ENCODE measurements around the gene YPEL3. TPM values are rescaled to one million over a fixed set of nuclear protein-coding genes. Genes with fewer than 3 reads are reported as not detected.

YPEL3 gene
- total RNA-seq, 1 donor from 2014 or later, result 75.8 TPM

DNA sequence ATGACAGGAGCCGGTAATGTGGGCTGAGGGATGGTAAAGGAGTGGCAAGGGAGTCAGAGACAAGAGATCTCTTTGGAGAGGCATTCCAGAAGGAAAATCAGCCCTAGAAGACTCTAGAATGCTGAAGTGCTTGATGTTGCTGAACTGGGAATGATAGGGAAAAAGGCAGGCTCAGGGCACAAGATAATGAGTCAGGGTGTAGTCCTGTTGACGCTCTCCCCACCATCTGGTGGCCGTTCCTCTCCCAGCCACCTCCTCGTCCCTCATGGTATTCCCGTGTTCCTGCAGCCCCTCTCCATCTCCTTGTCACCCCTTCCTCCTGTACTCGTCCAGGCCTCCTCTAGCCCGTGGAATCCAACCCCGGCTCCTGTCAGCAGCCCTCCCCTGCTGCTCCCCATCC lies 41.6 kb downstream of the YPEL3 start:
- Mint-ChIP-seq H3K4me3 (peak overlapping the region; percentile 53), H3K36me3 (ENCODE audit: low read depth) (no peaks in the 10 kb centered on the region), H3K27me3 (no peaks in the 10 kb centered on the region), H3K4me1 (peaks cover 9% of the 10 kb centered on the region), H3K9me3 (no peaks in the 10 kb centered on the region), H3K27ac (peak overlapping the region; percentile 53)
- intact Hi-C loops (cut with micrococcal nuclease), result no loop called here
- ChIA-PET POLR2A (interaction anchor here (1.4 kb wide), 2 partner anchors 11 to 30 kb away, joined by 3 to 8 read pairs; partner anchors contain the start of gene ALDOA), CTCF (interaction anchor here (1.2 to 1.3 kb wide), 2 partner anchors 11 to 37 kb away, joined by 3 read pairs; partner anchors contain the start of genes ALDOA and TBX6)
- DNase-seq (no peak), ATAC-seq (ENCODE audit: low read depth) (no peak)
- TF ChIP-seq, protein P1, sequence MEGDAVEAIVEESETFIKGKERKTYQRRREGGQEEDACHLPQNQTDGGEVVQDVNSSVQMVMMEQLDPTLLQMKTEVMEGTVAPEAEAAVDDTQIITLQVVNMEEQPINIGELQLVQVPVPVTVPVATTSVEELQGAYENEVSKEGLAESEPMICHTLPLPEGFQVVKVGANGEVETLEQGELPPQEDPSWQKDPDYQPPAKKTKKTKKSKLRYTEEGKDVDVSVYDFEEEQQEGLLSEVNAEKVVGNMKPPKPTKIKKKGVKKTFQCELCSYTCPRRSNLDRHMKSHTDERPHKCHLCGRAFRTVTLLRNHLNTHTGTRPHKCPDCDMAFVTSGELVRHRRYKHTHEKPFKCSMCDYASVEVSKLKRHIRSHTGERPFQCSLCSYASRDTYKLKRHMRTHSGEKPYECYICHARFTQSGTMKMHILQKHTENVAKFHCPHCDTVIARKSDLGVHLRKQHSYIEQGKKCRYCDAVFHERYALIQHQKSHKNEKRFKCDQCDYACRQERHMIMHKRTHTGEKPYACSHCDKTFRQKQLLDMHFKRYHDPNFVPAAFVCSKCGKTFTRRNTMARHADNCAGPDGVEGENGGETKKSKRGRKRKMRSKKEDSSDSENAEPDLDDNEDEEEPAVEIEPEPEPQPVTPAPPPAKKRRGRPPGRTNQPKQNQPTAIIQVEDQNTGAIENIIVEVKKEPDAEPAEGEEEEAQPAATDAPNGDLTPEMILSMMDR (IDR thresholded peaks at IDR 0.05), result no peak

DNA sequence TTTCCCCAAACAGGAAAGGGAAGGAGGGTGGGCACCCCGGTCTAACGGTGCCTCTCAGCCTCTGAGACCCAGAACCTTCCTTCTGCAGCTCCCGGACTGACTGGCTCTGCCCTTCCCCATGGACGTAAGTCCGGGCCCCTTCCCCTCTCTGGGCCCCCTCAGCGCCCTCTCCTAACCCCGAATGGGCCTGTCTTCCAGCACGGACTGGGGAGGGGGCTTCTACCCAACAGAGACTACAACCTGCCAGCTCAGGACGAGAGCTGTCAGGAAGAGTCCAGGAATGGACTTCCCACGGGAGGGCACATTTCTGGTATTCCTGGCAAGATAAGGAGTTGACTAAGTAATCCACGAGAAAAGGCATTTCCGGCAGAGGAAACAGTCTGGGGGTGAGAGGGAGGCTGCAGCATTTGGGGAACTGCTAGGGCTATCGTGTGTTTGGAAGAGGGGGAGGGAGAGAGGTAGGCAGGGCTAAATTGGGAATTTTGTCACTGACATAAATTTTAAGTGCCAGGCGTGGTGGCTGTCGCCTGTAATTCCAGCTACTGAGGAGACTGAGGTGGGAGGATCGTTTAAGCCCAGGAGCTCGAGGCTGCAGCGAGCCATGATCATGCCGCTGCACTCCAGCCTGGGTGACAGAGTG lies 42.5 kb downstream of the YPEL3 start:
- ChIA-PET POLR2A (interaction anchor here (1.0 to 3.0 kb wide), 3 partner anchors 8 to 22 kb away, joined by 3 to 27 read pairs (median 6); partner anchors contain the start of genes ALDOA and TLCD3B), CTCF (interaction anchor here (0.7 to 1.6 kb wide), 3 partner anchors 10 to 80 kb away, joined by 3 to 4 read pairs (median 3); partner anchors contain the start of gene TAOK2)
- Mint-ChIP-seq H3K4me3 (peak overlapping the region; percentile 84), H3K9me3 (no peaks in the 10 kb centered on the region), H3K27ac (peak overlapping the region; percentile 12), H3K27me3 (no peaks in the 10 kb centered on the region), H3K4me1 (peaks cover 9% of the 10 kb centered on the region), H3K36me3 (ENCODE audit: low read depth) (no peaks in the 10 kb centered on the region)
- TF ChIP-seq, protein P1 (IDR thresholded peaks at IDR 0.05), result no peak
- intact Hi-C loops (cut with micrococcal nuclease), result loop anchor here (1.0 kb wide), 3 partner anchors 12 to 190 kb away; partner anchors contain the start of genes ALDOA and CDIPT
- ATAC-seq (ENCODE audit: low read depth) (peak; percentile 20), DNase-seq (no peak)

DNA sequence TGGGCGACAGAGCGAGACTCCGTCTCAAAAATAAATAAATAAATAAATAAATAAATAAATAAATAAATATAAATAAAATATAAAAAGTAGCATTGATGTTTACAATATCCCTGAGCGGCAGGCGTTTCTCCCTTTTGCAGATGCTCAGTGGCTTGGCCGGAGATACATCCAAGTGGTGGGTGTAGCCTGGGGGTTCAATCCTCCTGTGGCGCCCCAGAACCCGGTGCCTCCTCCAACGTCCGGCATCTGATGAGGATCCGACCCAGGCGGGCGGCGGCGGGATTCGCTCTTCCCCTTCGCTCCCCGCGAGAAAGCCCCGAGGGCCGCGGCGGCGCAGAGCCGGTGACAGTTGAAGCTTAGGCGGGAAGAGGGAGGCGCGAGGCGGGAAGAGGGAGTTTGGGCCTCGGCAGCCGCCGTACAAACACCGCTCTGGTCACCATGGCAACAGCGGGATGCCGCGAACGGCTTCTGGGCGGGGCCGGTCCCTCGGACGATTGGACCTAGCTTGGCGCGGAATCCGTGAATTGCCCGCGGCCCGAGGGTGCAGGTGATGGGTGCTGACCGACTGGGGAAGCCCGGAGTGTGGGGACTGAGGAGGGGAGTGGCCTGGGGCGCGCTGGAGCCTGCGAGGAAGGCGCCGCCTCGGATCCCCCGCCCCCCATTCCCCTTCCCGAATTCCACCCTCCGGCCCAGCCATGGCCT lies 43.2 kb downstream of the YPEL3 start:
- Mint-ChIP-seq H3K27me3 (no peaks in the 10 kb centered on the region), H3K27ac (peak overlapping the region; percentile 46), H3K9me3 (no peaks in the 10 kb centered on the region), H3K4me3 (peak overlapping the region; percentile 84), H3K36me3 (ENCODE audit: low read depth) (no peaks in the 10 kb centered on the region), H3K4me1 (peaks cover 9% of the 10 kb centered on the region)
- peak; percentile 87 for ATAC-seq (ENCODE audit: low read depth)
- POLR2A ChIA-PET, result interaction anchor here (1.0 to 3.0 kb wide), 3 partner anchors 9 to 22 kb away, joined by 3 to 27 read pairs (median 6); partner anchors contain the start of genes ALDOA and TLCD3B
- intact Hi-C loops (cut with micrococcal nuclease), result loop anchor here (1.0 kb wide), 3 partner anchors 12 to 190 kb away; partner anchors contain the start of genes ALDOA and CDIPT
- TF ChIP-seq, protein P1 (IDR thresholded peaks at IDR 0.05), result no peak
- CTCF ChIA-PET, result interaction anchor here (0.7 to 1.6 kb wide), 3 partner anchors 11 to 79 kb away, joined by 3 to 4 read pairs (median 3); partner anchors contain the start of gene TAOK2
- peak; percentile 86 for DNase-seq

DNA sequence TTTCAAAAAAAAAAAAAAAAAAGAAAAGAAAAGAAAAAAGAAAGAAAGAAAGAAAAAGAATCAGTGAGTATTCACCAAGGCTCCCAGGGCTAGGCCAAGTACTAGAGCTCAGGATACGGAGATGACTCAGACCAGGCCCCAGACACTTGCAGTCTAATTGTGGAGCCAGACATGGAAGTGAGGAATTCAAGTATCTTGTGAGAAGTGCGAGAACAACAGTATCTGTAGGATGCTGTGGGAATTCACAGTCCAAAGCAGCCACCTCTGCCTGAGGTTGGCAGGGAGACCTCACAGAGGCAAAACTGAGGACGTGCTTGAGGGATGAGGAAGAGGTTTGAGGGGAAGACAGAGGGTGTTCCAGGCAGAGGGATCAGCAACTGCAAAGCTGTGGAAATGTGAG lies 44.5 kb downstream of the YPEL3 start:
- Mint-ChIP-seq H3K4me3 (peak overlapping the region; percentile 9), H3K9me3 (no peaks in the 10 kb centered on the region), H3K27ac (no peak overlapping the region), H3K4me1 (peaks cover 9% of the 10 kb centered on the region), H3K27me3 (no peaks in the 10 kb centered on the region), H3K36me3 (ENCODE audit: low read depth) (no peaks in the 10 kb centered on the region)
- POLR2A ChIA-PET, result interaction anchor here (0.6 to 3.0 kb wide), 3 partner anchors 13 to 366 kb away, joined by 4 to 27 read pairs (median 9); partner anchors contain the start of gene ALDOA
- no peak for DNase-seq
- intact Hi-C loops (cut with micrococcal nuclease), result no loop called here
- CTCF ChIA-PET, result no interaction called here
- TF ChIP-seq, protein P1 (IDR thresholded peaks at IDR 0.05), result no peak
- no peak for ATAC-seq (ENCODE audit: low read depth)
